K562 (cell line): ENCODE results near the gene C1D. TPM values are rescaled to one million over a fixed set of nuclear protein-coding genes. Genes with fewer than 3 reads are reported as not detected.
A peak's percentile ranks its signal among the peaks of the same experiment; 100 is the strongest.

Experiments used
- ATAC-seq: fragments of 200-7000 bp; cut with Tn5 transposase; 3 replicates; pipeline ENCODE4 v1.9.1; 2020; ENCODE audit warnings: moderate library complexity
- BruUV-seq: library from RNA; stranded (reverse); fragments of 400-500 nt; replicated peaks from 2 replicates; lab custom pipeline; 2021; lab: Mats Ljungman, UMichigan
- CTCF ChIA-PET: fragments of 300-600 bp; formaldehyde crosslinking; extraction: SDS; loops from one replicate; lab custom pipeline; 2021; ENCODE audit warnings: low intra/inter-chr PET ratio; lab: Yijun Ruan, JAX
- POLR2A ChIA-PET: fragments of 300-600, 350-650 bp; sonication (Branson Sonifier 250); formaldehyde crosslinking; extraction: SDS; loops from one replicate; lab custom pipeline; 2021; ENCODE audit warnings: antibody characterized with exemption, inconsistent platforms; lab: Yijun Ruan, JAX
- DNase-seq, 4 experiments: peaks; one replicate each; pipeline versions ENCODE4 v3.0.0 to v3.0.0-alpha.2; 2011 to 2018; ENCODE audit warnings: low spot score in 3 of 4, mixed read lengths in 3 of 4; ENCODE audit errors: extremely low read depth in 1 of 4
- FAIRE-seq: peaks from 2 replicates; lab custom pipeline; 2011; peaks lifted over from hg19 to GRCh38; lab: Jason Lieb, UNC
- H2AFZ ChIP-seq: 2 replicates; pipeline ENCODE4 v1.6.0; 2011; ENCODE audit warnings: low read depth, low read length, control low read depth, inconsistent platforms
- H3K27ac ChIP-seq: fragments of 200-600 bp; 3 replicates; pipeline ENCODE4 v1.8.0; 2011; ENCODE audit warnings: low read depth, mild to moderate bottlenecking, control low read depth, inconsistent platforms, low read length, moderate library complexity, mixed read lengths; ENCODE audit errors: extremely low read depth
- H3K27me3 ChIP-seq, 2 experiments: fragments of 300-600 bp in 1 of 2; 2 replicates in 1 of 2; 3 replicates in 1 of 2; pipeline versions ENCODE4 v1.6.0 to v1.8.0; 2011; ENCODE audit warnings: inconsistent platforms in 2 of 2, low read length in 2 of 2, mild to moderate bottlenecking in 1 of 2, mixed read lengths in 1 of 2, moderate library complexity in 1 of 2; ENCODE audit not compliant: control insufficient read depth in 2 of 2, insufficient read depth in 2 of 2
- H3K36me3 ChIP-seq: fragments of 300-600 bp; 3 replicates; pipeline ENCODE4 v1.8.0; 2011; ENCODE audit warnings: mild to moderate bottlenecking, low read length, inconsistent platforms; ENCODE audit not compliant: control insufficient read depth, insufficient read depth
- H3K4me1 ChIP-seq, 2 experiments: fragments of 200-600 bp in 1 of 2; replicated peaks in 1 of 2; 2 replicates in 1 of 2; 3 replicates in 1 of 2; pipeline versions ENCODE4 v1.5.1 to v1.8.0; 2011; ENCODE audit warnings: inconsistent platforms in 2 of 2, low read length in 2 of 2, mild to moderate bottlenecking in 1 of 2, mixed read lengths in 1 of 2, moderate library complexity in 1 of 2; ENCODE audit not compliant: control insufficient read depth in 2 of 2, insufficient read depth in 2 of 2
- H3K4me2 ChIP-seq: 2 replicates; pipeline ENCODE4 v1.6.1; 2011; ENCODE audit warnings: low read length, control low read depth, inconsistent platforms, mixed read lengths; ENCODE audit not compliant: insufficient read depth
- H3K4me3 ChIP-seq: fragments of 200-600 bp; sonication (generic), shearing (Covaris generic); 2 replicates; pipeline ENCODE4 v1.5.1; 2016; ENCODE audit warnings: control low read depth, inconsistent platforms
- H3K79me2 ChIP-seq: fragments of 200-600 bp; 3 replicates; pipeline ENCODE4 v1.8.0; 2011; ENCODE audit warnings: low read length, inconsistent platforms; ENCODE audit not compliant: control insufficient read depth, insufficient read depth
- H3K9ac ChIP-seq, 2 experiments: 2 replicates each; pipeline versions ENCODE4 v1.6.0 to v1.6.1; 2011; ENCODE audit warnings: low read depth in 2 of 2, low read length in 2 of 2, control low read depth in 1 of 2, inconsistent platforms in 1 of 2, mild to moderate bottlenecking in 1 of 2, mixed read lengths in 1 of 2; ENCODE audit not compliant: insufficient read depth in 1 of 2
- H3K9me1 ChIP-seq: one replicate; pipeline ENCODE4 v1.6.0; 2011; ENCODE audit warnings: inconsistent platforms, mild to moderate bottlenecking, low read length, moderate library complexity; ENCODE audit not compliant: control insufficient read depth, insufficient read depth
- H3K9me3 ChIP-seq: replicated peaks from 2 replicates; pipeline ENCODE4 v1.5.1; 2011; ENCODE audit warnings: low read depth, low read length, inconsistent platforms; ENCODE audit not compliant: control insufficient read depth, insufficient read depth
- H4K20me1 ChIP-seq: replicated peaks from 2 replicates; pipeline ENCODE4 v1.6.1; 2011; ENCODE audit warnings: low read length, inconsistent platforms, mixed read lengths; ENCODE audit not compliant: control insufficient read depth, insufficient read depth
- CEBPB ChIP-seq: fragments of 450-650 bp; IDR thresholded peaks from 2 replicates; pipeline ENCODE4 v1.6.1; 2016; ENCODE audit warnings: missing genetic modification characterization, missing compliant biosample characterization
- FOXJ2 ChIP-seq: fragments of 200-800 bp; sonication (Bioruptor generic); IDR thresholded peaks from 2 replicates; pipeline ENCODE4 v1.6.1; 2016; ENCODE audit warnings: missing genetic modification characterization, missing compliant biosample characterization
- HDAC2 ChIP-seq: fragments of 450-650 bp; IDR thresholded peaks from 2 replicates; pipeline ENCODE4 v1.6.1; 2016; ENCODE audit warnings: mild to moderate bottlenecking
- SPI1 ChIP-seq: IDR thresholded peaks from 2 replicates; pipeline ENCODE4 v1.6.1; 2011; ENCODE audit warnings: low read depth, low read length, control low read depth, borderline replicate concordance
- TAF1 ChIP-seq: IDR thresholded peaks from 2 replicates; pipeline ENCODE4 v1.6.1; 2011; ENCODE audit warnings: mild to moderate bottlenecking, low read length, moderate library complexity; ENCODE audit not compliant: insufficient read depth, control insufficient read depth, severe bottlenecking; ENCODE audit errors: extremely low read depth
- TCF3 ChIP-seq: sonication (generic); formaldehyde crosslinking; IDR thresholded peaks from 2 replicates; pipeline ENCODE4 v1.4.0; 2020; ENCODE audit warnings: mild to moderate bottlenecking, missing genetic modification reagents
- TEAD2 ChIP-seq: fragments of 450-650 bp; IDR thresholded peaks from 2 replicates; pipeline ENCODE4 v1.6.1; 2016; ENCODE audit warnings: missing genetic modification characterization, control low read depth, missing compliant biosample characterization
- TFAM ChIP-seq: fragments of 250-450 bp; sonication (Bioruptor Pico); conservative IDR thresholded peaks from 2 replicates; pipeline ENCODE4 v1.5.0; 2021; ENCODE audit warnings: mild to moderate bottlenecking, moderate library complexity
- ZNF175 ChIP-seq: fragments of 200-800 bp; sonication (Bioruptor generic); IDR thresholded peaks from 2 replicates; pipeline ENCODE4 v1.6.1; 2016; ENCODE audit warnings: low read depth, mild to moderate bottlenecking, missing genetic modification characterization, missing compliant biosample characterization
- WGBS: fragments of 100-300 bp; shearing (Covaris generic); methylation state at CpG from one replicate; pipeline ENCODE4 v1.1.6; 2016; ENCODE audit warnings: low coverage, mixed read lengths; ENCODE audit not compliant: insufficient coverage; ENCODE audit errors: missing lambda C conversion rate; 5-methylcytosine and 5-hydroxymethylcytosine counted together
- in situ Hi-C: fragments of 300-500 bp; cut with MboI; formaldehyde crosslinking; loops from 4 replicates; pipeline ENCODE4 v1.15.0; 2018; ENCODE audit warnings: inconsistent platforms, mixed read lengths
- intact Hi-C: fragments of 100-400 bp; cut with micrococcal nuclease; formaldehyde crosslinking; loops from 2 replicates; pipeline ENCODE4 v1.14.2; 2022
- polyA plus RNA-seq, 8 experiments: library from polyadenylated mRNA; depleted of rRNA in 4 of 8; stranded (reverse) in 5 of 8; unstranded in 3 of 8; fragments of >200 nt; fragmentation: Nextera tagmentation in 2 of 8; fragmentation: Illumina TruSeq in 1 of 8; extraction: Ambion mirVana in 2 of 8; extraction: Trizol in 1 of 8; gene quantifications; 2 replicates each; pipeline versions ENCODE4 v1.2.1 to v1.2.3, GENCODE V29; 2011 to 2014; ENCODE audit warnings: inconsistent platforms in 1 of 8, missing spikeins in 1 of 8
- total RNA-seq, 7 experiments: library from RNA; depleted of rRNA in 6 of 7; stranded (reverse); fragments of >200 nt in 6 of 7; fragmentation: Illumina TruSeq in 2 of 7; extraction: Trizol in 2 of 7; gene quantifications; 2 replicates each; pipeline versions ENCODE4 v1.2.1 to v1.2.3, GENCODE V29; 2011 to 2021; ENCODE audit warnings: low replicate concordance in 1 of 7
- TF ChIP-seq, protein P1 (sequence below): fragments of 200-800 bp; sonication (Bioruptor generic); IDR thresholded peaks from 2 replicates; pipeline ENCODE4 v1.6.1; 2017; ENCODE audit warnings: missing genetic modification characterization, missing compliant biosample characterization
- TF ChIP-seq, protein P2 (sequence below): fragments of 250-450 bp; sonication (Bioruptor Pico); IDR thresholded peaks from 2 replicates; pipeline ENCODE4 v1.8.0; 2021; ENCODE audit warnings: mild to moderate bottlenecking, moderate library complexity

The C1D gene
- total and polyA plus RNA-seq, 9 of the 15 experiments (the other 6 are each of a cell fraction or from before 2014, with no cell fraction given), result 33.2 to 123 (median 56.5) TPM

GRCh38 chr2:68063797-68064646, 1.2 kb upstream of the C1D start (continued):
- TF ChIP-seq TAF1, result peak; percentile 57
- peak; percentile 35; the same call in 1 of the 2 replicates for TF ChIP-seq TCF3 (CRISPR knock-in tag)
- TF ChIP-seq, protein P1, sequence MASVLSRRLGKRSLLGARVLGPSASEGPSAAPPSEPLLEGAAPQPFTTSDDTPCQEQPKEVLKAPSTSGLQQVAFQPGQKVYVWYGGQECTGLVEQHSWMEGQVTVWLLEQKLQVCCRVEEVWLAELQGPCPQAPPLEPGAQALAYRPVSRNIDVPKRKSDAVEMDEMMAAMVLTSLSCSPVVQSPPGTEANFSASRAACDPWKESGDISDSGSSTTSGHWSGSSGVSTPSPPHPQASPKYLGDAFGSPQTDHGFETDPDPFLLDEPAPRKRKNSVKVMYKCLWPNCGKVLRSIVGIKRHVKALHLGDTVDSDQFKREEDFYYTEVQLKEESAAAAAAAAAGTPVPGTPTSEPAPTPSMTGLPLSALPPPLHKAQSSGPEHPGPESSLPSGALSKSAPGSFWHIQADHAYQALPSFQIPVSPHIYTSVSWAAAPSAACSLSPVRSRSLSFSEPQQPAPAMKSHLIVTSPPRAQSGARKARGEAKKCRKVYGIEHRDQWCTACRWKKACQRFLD, result 0 out of 2 replicates have a peak, but pooled peaks have one; percentile 42

GRCh38 chr2:68060652-68061051, 2.2 kb downstream of the C1D start:
- Histone ChIP-seq H3K79me2 (peaks cover 70% of the 10 kb centered on the region), H3K4me1 (peaks cover 11 to 13% of the 10 kb centered on the region in 2 experiments), H3K27me3 (no peaks in the 10 kb centered on the region), H4K20me1 (peaks cover 15% of the 10 kb centered on the region; the same call in 1 of the 2 replicates), H2AFZ (no peak overlapping the region), H3K9ac (no peak overlapping the region), H3K9me1 (peaks cover 4% of the 10 kb centered on the region), H3K27ac (no peak overlapping the region), H3K36me3 (0 out of 3 replicates have a peak, but pooled peaks cover 4% of the 10 kb centered on the region), H3K4me2 (no peak overlapping the region), H3K9me3 (no peaks in the 10 kb centered on the region), H3K4me3 (no peak overlapping the region)
- POLR2A ChIA-PET, result no interaction called here
- CTCF ChIA-PET, result no interaction called here
- ATAC-seq (no peak), FAIRE-seq (no peak), DNase-seq (no peak)
- 64% methylated on average over 4 of the region's 5 CpGs for WGBS
- intact Hi-C loops, result loop anchor here (5.0 kb wide), 1 partner anchor 62 kb away; no protein-coding TSS in a partner anchor
- TF ChIP-seq TFAM (CRISPR knock-in tag) (no peak), CEBPB (tag) (no peak), SPI1 (no peak), TEAD2 (tag) (no peak), HDAC2 (no peak), ZNF175 (no peak), FOXJ2 (tag) (no peak)
- TF ChIP-seq, protein P2, sequence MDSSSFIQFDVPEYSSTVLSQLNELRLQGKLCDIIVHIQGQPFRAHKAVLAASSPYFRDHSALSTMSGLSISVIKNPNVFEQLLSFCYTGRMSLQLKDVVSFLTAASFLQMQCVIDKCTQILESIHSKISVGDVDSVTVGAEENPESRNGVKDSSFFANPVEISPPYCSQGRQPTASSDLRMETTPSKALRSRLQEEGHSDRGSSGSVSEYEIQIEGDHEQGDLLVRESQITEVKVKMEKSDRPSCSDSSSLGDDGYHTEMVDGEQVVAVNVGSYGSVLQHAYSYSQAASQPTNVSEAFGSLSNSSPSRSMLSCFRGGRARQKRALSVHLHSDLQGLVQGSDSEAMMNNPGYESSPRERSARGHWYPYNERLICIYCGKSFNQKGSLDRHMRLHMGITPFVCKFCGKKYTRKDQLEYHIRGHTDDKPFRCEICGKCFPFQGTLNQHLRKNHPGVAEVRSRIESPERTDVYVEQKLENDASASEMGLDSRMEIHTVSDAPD (CRISPR knock-in tag), result no peak
- in situ Hi-C loops, result no loop called here
- no TSS peak for BruUV-seq
